Neuron (in vitro differentiated cells): ENCODE data around the gene RPAP2.

Experiments
- H2AFZ ChIP-seq: one replicate; pipeline ENCODE4 v1.6.1; 2013; ENCODE audit warnings: low read depth, mild to moderate bottlenecking, inconsistent platforms, low read length, moderate library complexity
- H3K27me3 ChIP-seq: one replicate; pipeline ENCODE4 v1.6.1; 2013; ENCODE audit warnings: low read length; ENCODE audit not compliant: insufficient read depth
- H3K36me3 ChIP-seq: one replicate; pipeline ENCODE4 v1.6.1; 2013; ENCODE audit warnings: low read length; ENCODE audit not compliant: insufficient read depth
- H3K4me1 ChIP-seq: one replicate; pipeline ENCODE4 v1.6.1; 2013; ENCODE audit warnings: low read length; ENCODE audit not compliant: insufficient read depth
- H3K4me3 ChIP-seq: 2 replicates; pipeline ENCODE4 v1.5.1; 2013; ENCODE audit warnings: mild to moderate bottlenecking, low read length, moderate library complexity
- H3K9me3 ChIP-seq: one replicate; pipeline ENCODE4 v1.6.1; 2013; ENCODE audit warnings: low read length

The RPAP2 gene

DNA sequence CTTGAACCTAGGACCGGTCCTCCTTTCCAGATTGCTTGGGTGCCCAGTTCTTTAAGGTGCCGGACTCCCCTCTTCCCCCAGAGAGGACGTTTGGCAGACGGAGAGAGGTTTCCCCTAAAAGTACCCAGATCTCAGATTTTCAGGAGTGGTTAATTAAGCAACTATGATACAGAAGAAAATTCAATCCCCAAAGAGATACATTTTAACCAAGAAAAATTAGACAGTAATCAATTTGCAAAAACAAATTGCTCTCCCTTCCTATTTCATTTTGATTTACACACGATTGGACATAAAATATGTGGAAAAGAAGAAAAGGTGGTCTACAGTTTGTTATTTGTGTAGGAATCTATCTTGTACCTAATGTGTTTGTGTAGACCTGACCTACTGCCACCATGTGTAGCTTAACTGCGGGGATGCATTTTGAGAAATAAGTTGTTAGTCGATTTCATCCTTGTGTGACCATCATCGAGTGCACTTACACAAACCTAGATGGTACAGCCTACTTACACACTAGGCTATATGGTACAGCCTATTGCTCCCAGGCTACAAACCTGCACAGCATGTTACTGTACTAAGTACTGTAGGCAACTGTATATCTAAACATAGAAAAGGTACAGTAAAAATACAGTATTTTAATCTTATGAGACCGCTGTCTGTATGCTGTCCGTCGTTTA lies 755 bp downstream of the RPAP2 start:
- H3K4me3 ChIP-seq = peak overlapping the region; percentile 58
- H3K36me3 ChIP-seq = peaks cover 52% of the 10 kb centered on the region
- H2AFZ ChIP-seq = peak overlapping the region; percentile 84
- peaks cover 19% of the 10 kb centered on the region for H3K4me1 ChIP-seq
- no peaks in the 10 kb centered on the region for H3K9me3 ChIP-seq
- no peaks in the 10 kb centered on the region for H3K27me3 ChIP-seq

DNA sequence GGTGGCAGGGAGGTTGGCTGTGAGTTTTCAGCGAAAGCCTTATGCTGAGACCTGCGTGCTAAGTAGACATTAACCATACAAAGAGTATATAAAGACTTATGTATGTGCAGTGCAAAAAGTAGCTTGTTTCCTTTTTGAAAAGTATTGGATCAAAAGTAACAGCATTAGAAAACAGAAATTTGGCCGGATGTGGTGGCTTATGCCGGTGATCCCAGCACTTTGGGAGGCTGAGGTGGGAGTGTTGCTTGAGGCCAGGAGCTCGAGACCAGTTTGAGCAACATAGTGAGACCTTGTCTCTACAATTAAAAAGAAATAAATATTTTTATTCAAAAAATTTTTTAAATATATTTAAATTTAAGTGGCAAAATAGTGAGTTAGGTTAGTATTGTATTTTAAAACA lies 2.2 kb downstream of the RPAP2 start:
- Histone ChIP-seq H3K4me1 (peaks cover 19% of the 10 kb centered on the region), H3K4me3 (no peak overlapping the region), H2AFZ (no peak overlapping the region), H3K27me3 (no peaks in the 10 kb centered on the region), H3K9me3 (no peaks in the 10 kb centered on the region), H3K36me3 (peaks cover 50% of the 10 kb centered on the region)

GRCh38 chr1:92306020-92306419 lies 7.2 kb downstream of the RPAP2 start:
- H3K36me3 ChIP-seq = peaks cover 64% of the 10 kb centered on the region
- no peak overlapping the region for H2AFZ ChIP-seq
- no peaks in the 10 kb centered on the region for H3K27me3 ChIP-seq
- H3K9me3 ChIP-seq = no peaks in the 10 kb centered on the region
- no peak overlapping the region for H3K4me3 ChIP-seq
- no peaks in the 10 kb centered on the region for H3K4me1 ChIP-seq

- H3K27me3 ChIP-seq = no peaks in the 10 kb centered on the region
- H2AFZ ChIP-seq = no peak overlapping the region
- H3K9me3 ChIP-seq = no peaks in the 10 kb centered on the region
- no peaks in the 10 kb centered on the region for H3K4me1 ChIP-seq
- H3K36me3 ChIP-seq = peaks cover 69% of the 10 kb centered on the region
- H3K4me3 ChIP-seq = no peak overlapping the region
Measured at GRCh38 chr1:92307980-92308379, 9.1 kb downstream of the RPAP2 start.

DNA sequence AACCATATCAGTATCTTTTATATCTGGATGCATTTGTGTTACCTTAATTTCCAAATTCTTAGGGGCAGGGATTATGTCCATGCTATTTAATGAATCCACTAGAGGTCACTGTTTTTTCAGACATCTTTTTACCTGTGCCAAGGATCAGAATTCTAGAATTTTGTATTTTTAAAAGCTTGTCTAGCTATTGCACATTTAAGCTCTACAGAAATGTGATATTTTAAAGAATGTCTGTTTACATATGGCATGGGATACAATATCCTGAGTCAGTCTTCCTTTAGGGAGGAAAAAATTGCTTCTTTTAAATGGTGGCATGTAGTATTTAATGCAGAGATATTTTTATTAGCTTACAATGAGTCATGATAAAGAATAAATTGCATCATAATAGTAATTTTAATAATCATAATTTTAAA lies 11.3 kb downstream of the RPAP2 start:
- H3K9me3 ChIP-seq = peaks cover 1% of the 10 kb centered on the region
- H3K4me3 ChIP-seq = no peak overlapping the region
- H3K4me1 ChIP-seq = no peaks in the 10 kb centered on the region
- no peaks in the 10 kb centered on the region for H3K27me3 ChIP-seq
- peaks cover 58% of the 10 kb centered on the region for H3K36me3 ChIP-seq
- H2AFZ ChIP-seq = no peak overlapping the region

DNA sequence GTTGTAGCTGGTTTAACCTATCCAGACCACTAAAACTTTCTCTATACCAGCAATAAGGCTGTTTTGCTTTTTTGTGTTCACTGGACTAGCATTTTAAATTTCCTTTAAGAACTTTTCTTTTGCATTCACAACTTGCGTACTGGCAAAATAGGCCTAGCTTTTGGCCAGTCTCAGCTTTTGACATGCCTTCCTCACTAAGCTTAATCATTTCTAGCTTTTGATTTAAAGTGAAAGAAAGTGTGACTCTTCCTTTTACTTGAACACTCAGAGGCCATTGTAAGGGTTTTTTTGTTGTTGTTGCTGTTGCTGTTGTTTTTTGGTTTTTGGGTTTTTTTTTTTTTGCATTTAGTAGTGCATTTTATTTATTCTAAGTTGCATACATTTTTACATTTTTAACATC lies 15.2 kb downstream of the RPAP2 start:
- peaks cover 35% of the 10 kb centered on the region for H3K36me3 ChIP-seq
- no peak overlapping the region for H2AFZ ChIP-seq
- H3K9me3 ChIP-seq = peaks cover 1% of the 10 kb centered on the region
- no peaks in the 10 kb centered on the region for H3K4me1 ChIP-seq
- no peak overlapping the region for H3K4me3 ChIP-seq
- no peaks in the 10 kb centered on the region for H3K27me3 ChIP-seq

GRCh38 chr1:92315766-92316599 lies 17.1 kb downstream of the RPAP2 start:
- H2AFZ ChIP-seq = no peak overlapping the region
- H3K27me3 ChIP-seq = no peaks in the 10 kb centered on the region
- H3K36me3 ChIP-seq = peaks cover 41% of the 10 kb centered on the region
- H3K9me3 ChIP-seq = peaks cover 1% of the 10 kb centered on the region
- H3K4me1 ChIP-seq = no peaks in the 10 kb centered on the region
- no peak overlapping the region for H3K4me3 ChIP-seq

DNA sequence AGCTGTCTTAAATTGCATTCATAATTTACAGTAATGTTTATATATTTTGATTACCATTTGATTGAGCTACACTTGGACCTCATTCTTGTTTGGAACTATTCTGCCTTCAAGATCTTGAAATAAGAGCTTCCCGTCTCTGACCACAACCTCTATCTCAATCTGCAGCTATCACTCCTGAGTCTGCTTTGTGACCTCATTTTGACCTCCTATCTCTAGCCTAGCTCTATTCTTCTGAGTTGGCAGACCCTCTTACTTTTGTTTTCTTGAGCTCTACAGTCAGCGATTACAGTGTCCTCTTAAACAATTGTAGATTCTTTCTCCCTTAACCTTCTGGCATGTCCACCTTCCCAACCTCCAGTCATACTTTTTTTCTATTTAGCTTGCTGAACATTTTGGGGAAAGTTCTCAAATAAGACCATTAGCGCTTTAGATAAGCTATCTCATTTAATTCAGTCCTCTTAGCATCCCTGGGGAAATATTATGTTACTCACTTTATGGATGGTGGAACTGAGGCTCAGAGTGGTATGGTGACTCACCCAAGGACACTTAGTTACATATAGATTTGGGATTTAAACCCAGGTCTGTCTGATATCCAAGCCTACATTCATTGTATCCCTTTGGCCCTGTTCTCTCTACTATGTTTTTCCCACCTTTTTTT lies 19.1 kb downstream of the RPAP2 start:
- H3K9me3 ChIP-seq = peaks cover 1% of the 10 kb centered on the region
- H2AFZ ChIP-seq = no peak overlapping the region
- peaks cover 35% of the 10 kb centered on the region for H3K36me3 ChIP-seq
- H3K4me3 ChIP-seq = no peak overlapping the region
- no peaks in the 10 kb centered on the region for H3K27me3 ChIP-seq
- H3K4me1 ChIP-seq = no peaks in the 10 kb centered on the region

GRCh38 chr1:92323473-92324453 lies 24.9 kb downstream of the RPAP2 start:
- H3K36me3 ChIP-seq = peaks cover 64% of the 10 kb centered on the region

GRCh38 chr1:92324784-92325183 lies 25.9 kb downstream of the RPAP2 start:
- Histone ChIP-seq H2AFZ (no peak overlapping the region), H3K4me3 (no peak overlapping the region), H3K27me3 (no peaks in the 10 kb centered on the region), H3K9me3 (peaks cover 20% of the 10 kb centered on the region), H3K36me3 (peaks cover 64% of the 10 kb centered on the region), H3K4me1 (no peaks in the 10 kb centered on the region)

More at GRCh38 chr1:92323473-92324453, 24.9 kb downstream of the RPAP2 start:
- Histone ChIP-seq H3K9me3 (peaks cover 14% of the 10 kb centered on the region), H2AFZ (no peak overlapping the region), H3K27me3 (no peaks in the 10 kb centered on the region), H3K4me1 (no peaks in the 10 kb centered on the region), H3K4me3 (no peak overlapping the region)

DNA sequence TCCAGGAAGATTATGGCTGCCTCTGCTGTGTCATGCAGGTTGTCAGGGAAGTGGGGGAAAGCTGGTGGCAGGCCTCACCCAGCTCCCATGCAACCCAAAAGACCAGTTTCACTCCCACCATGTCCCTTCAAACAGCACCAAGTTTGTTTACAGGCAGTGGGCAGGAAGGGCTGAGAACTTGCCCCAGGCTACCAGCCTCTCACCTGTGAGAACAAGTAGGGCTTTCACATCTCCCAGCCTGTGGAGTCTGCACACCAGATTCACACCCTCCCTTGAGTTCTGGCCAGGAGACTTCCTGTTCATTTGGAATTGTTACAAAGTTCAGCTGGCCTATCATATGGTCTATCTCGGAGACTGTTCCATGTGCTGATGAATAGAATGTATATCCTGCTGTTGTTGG lies 27.8 kb downstream of the RPAP2 start:
- no peak overlapping the region for H2AFZ ChIP-seq
- no peaks in the 10 kb centered on the region for H3K27me3 ChIP-seq
- no peaks in the 10 kb centered on the region for H3K4me1 ChIP-seq
- H3K9me3 ChIP-seq = peaks cover 22% of the 10 kb centered on the region
- H3K36me3 ChIP-seq = peaks cover 51% of the 10 kb centered on the region
- H3K4me3 ChIP-seq = no peak overlapping the region

- H3K27me3 ChIP-seq = no peaks in the 10 kb centered on the region
- H3K4me3 ChIP-seq = no peak overlapping the region
- H3K36me3 ChIP-seq = peaks cover 50% of the 10 kb centered on the region
- peaks cover 22% of the 10 kb centered on the region for H3K9me3 ChIP-seq
- H2AFZ ChIP-seq = no peak overlapping the region
- H3K4me1 ChIP-seq = no peaks in the 10 kb centered on the region
Measured at GRCh38 chr1:92327794-92328193, 28.9 kb downstream of the RPAP2 start.
